Dendritic cell treated with granulocyte-macrophage colony-stimulating factor and Interleukin-4, amounts not matched to agents 40 ng/mL and 50 ng/mL, for 4 days (primary cell): ENCODE results near the gene WNT9B.

Source experiments
- H3K27ac Mint-ChIP-seq: one replicate; pipeline ENCODE4 v1.8.0; 2022; ENCODE audit warnings: mild to moderate bottlenecking, mixed read lengths
- H3K27me3 Mint-ChIP-seq: one replicate; pipeline ENCODE4 v1.8.0; 2022; ENCODE audit warnings: mild to moderate bottlenecking, mixed read lengths
- H3K36me3 Mint-ChIP-seq: one replicate; pipeline ENCODE4 v1.8.0; 2022; ENCODE audit warnings: low read depth, mixed read lengths
- H3K4me1 Mint-ChIP-seq: one replicate; pipeline ENCODE4 v1.8.0; 2022; ENCODE audit warnings: low read depth, mixed read lengths
- H3K4me3 Mint-ChIP-seq: one replicate; pipeline ENCODE4 v1.8.0; 2022; ENCODE audit warnings: mild to moderate bottlenecking, moderate library complexity, mixed read lengths
- H3K9me3 Mint-ChIP-seq: one replicate; pipeline ENCODE4 v1.8.0; 2022; ENCODE audit warnings: mixed read lengths
- intact Hi-C: fragments of 100-400 bp; cut with micrococcal nuclease; formaldehyde crosslinking; loops from one replicate; pipeline ENCODE4 v1.15.0; 2022

WNT9B gene

DNA sequence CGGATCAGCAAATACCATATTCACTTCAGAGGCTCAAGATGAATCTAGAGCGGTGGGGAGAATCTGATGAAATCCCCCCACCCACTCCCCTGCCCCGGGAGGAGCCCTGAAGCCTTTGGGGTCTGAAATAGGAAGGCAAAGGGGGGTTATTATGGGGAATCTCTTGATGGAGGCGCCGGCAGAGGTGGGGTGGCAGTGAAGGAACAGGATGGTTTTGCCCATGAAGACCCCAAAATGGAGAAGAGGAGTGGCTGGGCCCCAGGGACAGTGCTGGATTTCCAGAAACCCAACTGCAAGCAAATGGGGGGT is 33.5 kb upstream of the WNT9B start:
- peaks cover 48% of the 10 kb centered on the region for H3K4me1 Mint-ChIP-seq
- intact Hi-C loops = loop anchor here (10.0 kb wide), 1 partner anchor 83 kb away; no protein-coding TSS in a partner anchor
- H3K27me3 Mint-ChIP-seq = peaks cover 97% of the 10 kb centered on the region
- no peak overlapping the region for H3K4me3 Mint-ChIP-seq
- H3K9me3 Mint-ChIP-seq = no peaks in the 10 kb centered on the region
- no peaks in the 10 kb centered on the region for H3K36me3 Mint-ChIP-seq
- no peak overlapping the region for H3K27ac Mint-ChIP-seq

GRCh38 chr17:46818316-46818928 is 33.0 kb upstream of the WNT9B start, which contains the start of gene WNT3:
TSS of gene WNT3 (minus strand) at chr17:46818692. CDS start at chr17:46818597, 95 bp downstream.
- H3K36me3 Mint-ChIP-seq = no peaks in the 10 kb centered on the region
- intact Hi-C loops = loop anchor here (10.0 kb wide), 1 partner anchor 84 kb away; no protein-coding TSS in a partner anchor
- peak within 1 kb of the TSS; percentile 67 for H3K4me3 Mint-ChIP-seq
- no peak within 1 kb of the TSS for H3K27ac Mint-ChIP-seq
- H3K27me3 Mint-ChIP-seq = peaks cover 95% of the 10 kb centered on the region
- H3K4me1 Mint-ChIP-seq = peaks cover 48% of the 10 kb centered on the region
- H3K9me3 Mint-ChIP-seq = no peaks in the 10 kb centered on the region

DNA sequence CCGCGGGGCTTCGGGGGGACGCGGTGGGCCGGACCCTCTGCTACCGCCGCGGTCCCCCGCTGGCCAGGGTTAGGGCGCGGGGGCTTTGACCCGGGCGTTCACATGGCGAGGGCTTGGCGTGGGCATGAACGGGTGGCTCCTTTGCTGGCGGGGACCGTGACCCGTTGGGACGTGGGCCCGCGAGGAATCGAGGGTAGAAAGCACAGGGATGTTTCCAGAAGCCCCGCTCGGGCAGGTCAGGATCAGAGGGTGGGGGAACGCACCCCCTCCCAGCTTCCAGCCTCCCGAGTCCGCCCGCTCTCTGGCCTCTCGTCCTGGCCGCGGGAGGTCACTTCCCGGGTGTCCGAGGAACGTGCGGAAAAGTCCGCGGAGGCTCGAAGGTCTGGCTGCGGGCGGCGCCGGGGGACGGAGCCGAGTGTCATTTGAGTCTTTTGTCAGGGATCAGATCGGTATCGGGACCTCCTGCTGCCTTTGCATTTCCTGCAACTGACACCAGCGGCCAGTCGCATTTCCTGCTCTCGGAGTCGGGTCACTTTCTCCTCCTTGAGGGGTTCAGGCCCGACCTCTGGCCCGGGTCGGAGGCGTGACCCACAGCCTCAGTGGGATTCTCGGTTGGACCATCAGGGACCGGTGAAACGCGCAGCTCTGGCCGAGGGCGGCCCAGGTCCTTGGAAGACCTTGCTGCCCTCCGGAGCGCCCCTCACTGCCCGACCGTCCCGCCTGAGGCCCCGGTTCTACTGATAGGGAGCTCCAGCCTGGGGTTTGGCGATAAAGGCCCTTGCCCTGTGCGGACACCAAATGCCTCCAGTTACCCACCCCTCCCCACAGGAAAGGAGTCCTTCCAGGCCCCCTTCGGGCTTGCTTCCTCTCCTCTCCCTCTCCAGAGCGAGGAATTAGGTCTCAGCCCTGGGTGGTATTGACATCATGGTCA is 32.2 kb upstream of the WNT9B start:
- H3K27ac Mint-ChIP-seq = no peak overlapping the region
- peaks cover 48% of the 10 kb centered on the region for H3K4me1 Mint-ChIP-seq
- H3K9me3 Mint-ChIP-seq = no peaks in the 10 kb centered on the region
- peaks cover 94% of the 10 kb centered on the region for H3K27me3 Mint-ChIP-seq
- no peaks in the 10 kb centered on the region for H3K36me3 Mint-ChIP-seq
- peak overlapping the region; percentile 67 for H3K4me3 Mint-ChIP-seq
- intact Hi-C loops = loop anchor here (10.0 kb wide), 1 partner anchor 84 kb away; no protein-coding TSS in a partner anchor

GRCh38 chr17:46819906-46820351 is 31.5 kb upstream of the WNT9B start:
- Mint-ChIP-seq H3K4me1 (peaks cover 48% of the 10 kb centered on the region), H3K4me3 (no peak overlapping the region), H3K36me3 (no peaks in the 10 kb centered on the region), H3K27ac (no peak overlapping the region), H3K9me3 (no peaks in the 10 kb centered on the region), H3K27me3 (peaks cover 93% of the 10 kb centered on the region)
- intact Hi-C loops = loop anchor here (10.0 kb wide), 1 partner anchor 85 kb away; no protein-coding TSS in a partner anchor

GRCh38 chr17:46820592-46821450 is 30.6 kb upstream of the WNT9B start:
- Mint-ChIP-seq H3K9me3 (no peaks in the 10 kb centered on the region), H3K4me1 (peaks cover 48% of the 10 kb centered on the region), H3K27me3 (peaks cover 91% of the 10 kb centered on the region), H3K36me3 (no peaks in the 10 kb centered on the region), H3K27ac (no peak overlapping the region), H3K4me3 (no peak overlapping the region)
- intact Hi-C loops = no loop called here

- Mint-ChIP-seq H3K9me3 (no peaks in the 10 kb centered on the region), H3K27me3 (peaks cover 85% of the 10 kb centered on the region), H3K27ac (no peak overlapping the region), H3K36me3 (no peaks in the 10 kb centered on the region), H3K4me3 (no peak overlapping the region), H3K4me1 (peaks cover 44% of the 10 kb centered on the region)
- intact Hi-C loops = no loop called here
Measured at GRCh38 chr17:46821482-46822387, 29.6 kb upstream of the WNT9B start.

- Mint-ChIP-seq H3K4me1 (peaks cover 37% of the 10 kb centered on the region), H3K27ac (no peak overlapping the region), H3K36me3 (no peaks in the 10 kb centered on the region), H3K27me3 (peaks cover 78% of the 10 kb centered on the region), H3K4me3 (no peak overlapping the region), H3K9me3 (no peaks in the 10 kb centered on the region)
- intact Hi-C loops = no loop called here
Measured at GRCh38 chr17:46822388-46822921, 28.9 kb upstream of the WNT9B start.

DNA sequence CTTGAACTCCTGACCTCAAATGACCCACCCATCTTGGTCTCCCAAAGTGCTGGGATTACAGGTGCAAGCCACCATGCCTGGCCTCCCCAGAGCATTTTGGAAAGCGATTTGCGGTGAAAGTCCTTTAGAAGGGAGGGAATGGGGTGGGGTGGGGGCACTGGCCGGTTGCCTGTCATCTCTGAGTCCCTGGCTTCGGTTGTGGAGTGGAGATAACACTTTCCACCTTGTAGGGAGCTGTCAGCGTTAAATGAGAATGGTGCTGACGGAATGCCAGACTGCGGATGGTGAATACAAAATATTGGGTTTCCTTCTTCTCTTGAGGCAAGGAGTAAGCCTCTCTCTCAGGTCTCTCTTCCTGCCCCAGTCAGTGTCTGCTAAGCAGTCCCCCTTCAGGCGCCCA is 27.7 kb upstream of the WNT9B start:
- Mint-ChIP-seq H3K27me3 (peaks cover 71% of the 10 kb centered on the region), H3K27ac (no peak overlapping the region), H3K36me3 (no peaks in the 10 kb centered on the region), H3K9me3 (no peaks in the 10 kb centered on the region), H3K4me3 (no peak overlapping the region), H3K4me1 (peaks cover 26% of the 10 kb centered on the region)
- intact Hi-C loops = no loop called here

- H3K27me3 Mint-ChIP-seq = peaks cover 50% of the 10 kb centered on the region
- no peak overlapping the region for H3K27ac Mint-ChIP-seq
- no peak overlapping the region for H3K4me3 Mint-ChIP-seq
- intact Hi-C loops = no loop called here
- no peaks in the 10 kb centered on the region for H3K36me3 Mint-ChIP-seq
- no peaks in the 10 kb centered on the region for H3K9me3 Mint-ChIP-seq
- peaks cover 8% of the 10 kb centered on the region for H3K4me1 Mint-ChIP-seq
Measured at GRCh38 chr17:46826116-46826515, 25.3 kb upstream of the WNT9B start.

DNA sequence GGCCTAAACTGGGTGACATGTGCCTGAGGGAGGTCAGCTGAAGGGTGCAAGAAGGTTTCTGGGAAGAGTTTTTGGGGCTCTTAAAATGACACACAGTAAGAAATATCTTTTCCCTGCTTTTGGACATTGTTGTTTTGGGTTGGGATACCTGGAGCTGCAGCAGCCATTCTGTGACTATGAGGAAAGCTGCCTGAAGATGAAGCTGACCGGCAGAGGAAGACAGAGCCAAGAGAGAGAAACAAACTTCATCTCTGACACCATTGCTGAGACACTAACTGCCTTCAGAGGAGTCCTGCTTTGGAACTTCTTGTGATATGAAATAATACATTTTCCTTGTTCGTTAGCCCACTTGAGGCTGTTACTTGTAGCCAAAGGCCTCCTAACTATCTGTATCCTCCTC is 24.1 kb upstream of the WNT9B start:
- H3K27ac Mint-ChIP-seq = no peak overlapping the region
- H3K4me1 Mint-ChIP-seq = no peaks in the 10 kb centered on the region
- intact Hi-C loops = no loop called here
- H3K27me3 Mint-ChIP-seq = peaks cover 40% of the 10 kb centered on the region
- no peaks in the 10 kb centered on the region for H3K36me3 Mint-ChIP-seq
- no peaks in the 10 kb centered on the region for H3K9me3 Mint-ChIP-seq
- no peak overlapping the region for H3K4me3 Mint-ChIP-seq

DNA sequence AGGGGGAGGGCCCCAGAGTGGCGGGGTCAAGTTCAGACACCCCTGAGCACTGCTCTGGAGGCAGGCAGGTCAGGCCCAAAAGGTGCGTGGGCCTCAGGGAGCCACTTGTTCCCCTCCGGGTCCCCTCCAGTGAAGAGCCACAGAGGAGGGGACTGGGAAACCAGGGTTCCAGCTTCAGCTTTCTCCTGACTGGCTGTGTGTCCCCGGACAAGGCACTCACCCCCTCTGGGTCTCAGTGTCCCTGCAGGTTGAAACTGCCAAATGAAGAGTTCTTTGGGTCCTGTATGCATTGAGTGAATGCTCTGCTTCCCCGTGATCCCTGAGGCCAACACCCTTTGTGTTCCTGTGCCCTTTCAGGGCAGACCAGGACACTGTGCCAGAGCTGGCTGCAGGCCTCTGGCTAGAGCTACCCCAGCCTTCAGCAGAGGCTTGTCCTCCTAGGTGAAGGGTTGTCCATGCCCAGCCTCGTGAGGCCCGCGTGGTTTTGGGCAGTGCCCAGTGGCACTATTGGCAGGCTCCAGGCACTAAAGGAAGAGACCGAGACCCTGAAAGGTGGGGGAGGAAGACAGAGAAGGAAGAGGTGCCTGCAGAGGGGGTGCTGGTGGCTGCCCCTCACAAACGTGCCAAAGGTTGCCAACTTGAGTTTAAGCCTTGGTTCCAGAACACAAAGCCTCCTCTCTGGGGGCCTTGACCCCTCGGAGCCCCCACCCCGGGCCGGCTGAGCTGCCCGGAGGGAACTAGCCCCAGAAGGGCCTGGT is 19.6 kb upstream of the WNT9B start:
- no peak overlapping the region for H3K4me3 Mint-ChIP-seq
- H3K36me3 Mint-ChIP-seq = no peaks in the 10 kb centered on the region
- H3K9me3 Mint-ChIP-seq = no peaks in the 10 kb centered on the region
- intact Hi-C loops = no loop called here
- H3K27ac Mint-ChIP-seq = no peak overlapping the region
- peaks cover 5% of the 10 kb centered on the region for H3K4me1 Mint-ChIP-seq
- peaks cover 23% of the 10 kb centered on the region for H3K27me3 Mint-ChIP-seq

- Mint-ChIP-seq H3K27ac (no peak overlapping the region), H3K4me3 (no peak overlapping the region), H3K36me3 (no peaks in the 10 kb centered on the region), H3K9me3 (no peaks in the 10 kb centered on the region), H3K27me3 (peaks cover 24% of the 10 kb centered on the region), H3K4me1 (peaks cover 5% of the 10 kb centered on the region)
- intact Hi-C loops = no loop called here
Measured at GRCh38 chr17:46832331-46832821, 19.0 kb upstream of the WNT9B start.
